Umbilical cord (tissue), 2 donors: ENCODE data around the gene FOXA3. TPM values are rescaled to one million over a fixed set of nuclear protein-coding genes. Genes with fewer than 3 reads are reported as not detected.
"Not testable (repeated sequence)": the region's sequence is repeated elsewhere in the genome, so short reads cannot be mapped to it uniquely, and the experiment has no call there.

ENCODE experiments used
- DNase-seq: peaks from one replicate; pipeline ENCODE4 v3.0.0-alpha.2; 2015; ENCODE audit warnings: low spot score
- total RNA-seq: library from RNA; depleted of rRNA; stranded (reverse); fragments of >200 nt; gene quantifications from one replicate; pipeline ENCODE4 v1.2.3, GENCODE V29; 2014; ENCODE audit warnings: low replicate concordance; ENCODE audit not compliant: insufficient read depth

FOXA3 gene
- total RNA-seq, 1 donor from 2014 or later = not detected

- DNase-seq = no peak
Measured at GRCh38 chr19:45827459-45828093, 36.5 kb upstream of the FOXA3 start.

GRCh38 chr19:45828523-45828922 is 35.6 kb upstream of the FOXA3 start:
- no peak for DNase-seq

GRCh38 chr19:45828945-45829344 is 35.2 kb upstream of the FOXA3 start:
- DNase-seq = no peak

- no peak for DNase-seq
Measured at GRCh38 chr19:45834970-45835369, 29.2 kb upstream of the FOXA3 start.

GRCh38 chr19:45842198-45842597 is 21.9 kb upstream of the FOXA3 start:
- DNase-seq = no peak

- DNase-seq = no peak
Measured at GRCh38 chr19:45847663-45848062, 16.5 kb upstream of the FOXA3 start.

- no peak for DNase-seq
Measured at GRCh38 chr19:45848922-45849321, 15.2 kb upstream of the FOXA3 start.

- DNase-seq = no peak
Measured at GRCh38 chr19:45852145-45852750, 11.9 kb upstream of the FOXA3 start.

- no peak for DNase-seq
Measured at GRCh38 chr19:45852983-45853382, 11.1 kb upstream of the FOXA3 start.

- no peak for DNase-seq
Measured at GRCh38 chr19:45854167-45854778, 9.9 kb upstream of the FOXA3 start.

- no peak for DNase-seq
Measured at GRCh38 chr19:45860359-45861259, 3.5 kb upstream of the FOXA3 start.

GRCh38 chr19:45862271-45862563 is 1.9 kb upstream of the FOXA3 start:
- no peak for DNase-seq

- peak; percentile 99 for DNase-seq
Measured at GRCh38 chr19:45862564-45863334, 1.4 kb upstream of the FOXA3 start, which contains the start of gene SYMPK. SYMPK (minus strand) TSS chr19:45863147; CDS start chr19:45854495, 8,652 bp downstream.

GRCh38 chr19:45863335-45863839 is 739 bp upstream of the FOXA3 start:
- DNase-seq = no peak

- DNase-seq = no peak
Measured at GRCh38 chr19:45864629-45865082, 530 bp downstream of the FOXA3 start.

- no peak for DNase-seq
Measured at GRCh38 chr19:45865269-45865948, 1.3 kb downstream of the FOXA3 start.

GRCh38 chr19:45866400-45867176 is 2.5 kb downstream of the FOXA3 start:
- no peak for DNase-seq

GRCh38 chr19:45867241-45867640 is 3.1 kb downstream of the FOXA3 start:
- DNase-seq = not testable (repeated sequence)

- no peak for DNase-seq
Measured at GRCh38 chr19:45870798-45871197, 6.7 kb downstream of the FOXA3 start.
